NCI-H1930 (cell line): ENCODE measurements around the gene UTP14A.
A peak's percentile ranks its signal among the peaks of the same experiment; 100 is the strongest.
"Not testable (repeated sequence)": the region's sequence is repeated elsewhere in the genome, so short reads cannot be mapped to it uniquely, and the experiment has no call there.

Experiments
- DNase-seq, 2 experiments: peaks; one replicate each; lab custom pipeline; 2025; lab: John Stamatoyannopoulos, UW

Gene UTP14A

GRCh38 chrX:129905787-129906580, at the start of gene UTP14A:
Gene UTP14A, plus strand, starts transcription at chrX:129906164. Its CDS starts 47 bp downstream, at chrX:129906211.
- peak; percentile 85 to 91 for DNase-seq

GRCh38 chrX:129859134-129859533, 46.8 kb upstream of the UTP14A start:
- not testable (repeated sequence) for DNase-seq

- not testable (repeated sequence) for DNase-seq
Measured at GRCh38 chrX:129866321-129866720, 39.6 kb upstream of the UTP14A start.

GRCh38 chrX:129872524-129872923, 33.4 kb upstream of the UTP14A start:
- DNase-seq: no peak

GRCh38 chrX:129875669-129876068, 30.3 kb upstream of the UTP14A start:
- DNase-seq: no peak

- no peak for DNase-seq
Measured at GRCh38 chrX:129876771-129877305, 29.1 kb upstream of the UTP14A start.

GRCh38 chrX:129877401-129877800, 28.6 kb upstream of the UTP14A start:
- DNase-seq: no peak

GRCh38 chrX:129900054-129900453, 5.9 kb upstream of the UTP14A start:
- no peak for DNase-seq

GRCh38 chrX:129908636-129909035, 2.7 kb downstream of the UTP14A start:
- no peak for DNase-seq

GRCh38 chrX:129925305-129926092, 19.5 kb downstream of the UTP14A start:
- DNase-seq: peak; percentile 10 to 49

GRCh38 chrX:129930941-129931410, 25.0 kb downstream of the UTP14A start:
- DNase-seq: no peak

GRCh38 chrX:129931411-129932015, 25.5 kb downstream of the UTP14A start:
- DNase-seq: peak; percentile 58 to 59

GRCh38 chrX:129932016-129932820, 26.3 kb downstream of the UTP14A start:
- peak; percentile 72 for DNase-seq

GRCh38 chrX:129932821-129933321, 26.9 kb downstream of the UTP14A start:
- DNase-seq: no peak

- no peak for DNase-seq
Measured at GRCh38 chrX:129933700-129934099, 27.7 kb downstream of the UTP14A start.

- DNase-seq: no peak
Measured at GRCh38 chrX:129934461-129934860, 28.5 kb downstream of the UTP14A start.

GRCh38 chrX:129934952-129935351, 29.0 kb downstream of the UTP14A start:
- DNase-seq: no peak

- DNase-seq: no peak
Measured at GRCh38 chrX:129938081-129938480, 32.1 kb downstream of the UTP14A start.

- no peak for DNase-seq
Measured at GRCh38 chrX:129939986-129940385, 34.0 kb downstream of the UTP14A start.

GRCh38 chrX:129940721-129941120, 34.8 kb downstream of the UTP14A start:
- DNase-seq: no peak

- no peak for DNase-seq
Measured at GRCh38 chrX:129945131-129945530, 39.2 kb downstream of the UTP14A start.
